ENCODE results near the gene STK35.

STK35 gene

GRCh38 chr20:2101057-2101864 lies at the start of gene STK35:
Gene STK35, plus strand, starts transcription at chr20:2101827. Its CDS starts 55 bp downstream, at chr20:2101882.
- TF ChIP-seq CTCF (conservative IDR thresholded peaks at IDR 0.05; ENCODE audit: low read depth, low read length): no peak
- peak within 1 kb of the TSS; percentile 85 for H3K4me3 ChIP-seq (ENCODE audit: low read length)
- no peak for DNase-seq (ENCODE audit: low read depth)

- no peak for TF ChIP-seq CTCF (conservative IDR thresholded peaks at IDR 0.05; ENCODE audit: low read depth, low read length)
- DNase-seq (ENCODE audit: low read depth): no peak
- H3K4me3 ChIP-seq (ENCODE audit: low read length): no peak overlapping the region
Observed at GRCh38 chr20:2051946-2052345, 49.7 kb upstream of the STK35 start.

GRCh38 chr20:2052741-2053140 lies 48.9 kb upstream of the STK35 start:
- no peak for DNase-seq (ENCODE audit: low read depth)
- H3K4me3 ChIP-seq (ENCODE audit: low read length): no peak overlapping the region
- TF ChIP-seq CTCF (conservative IDR thresholded peaks at IDR 0.05; ENCODE audit: low read depth, low read length): no peak

GRCh38 chr20:2053615-2054014 lies 48.0 kb upstream of the STK35 start:
- DNase-seq (ENCODE audit: low read depth): no peak
- TF ChIP-seq CTCF (conservative IDR thresholded peaks at IDR 0.05; ENCODE audit: low read depth, low read length): no peak
- no peak overlapping the region for H3K4me3 ChIP-seq (ENCODE audit: low read length)

GRCh38 chr20:2054911-2055310 lies 46.7 kb upstream of the STK35 start:
- H3K4me3 ChIP-seq (ENCODE audit: low read length): no peak overlapping the region
- no peak for TF ChIP-seq CTCF (conservative IDR thresholded peaks at IDR 0.05; ENCODE audit: low read depth, low read length)
- no peak for DNase-seq (ENCODE audit: low read depth)

- no peak overlapping the region for H3K4me3 ChIP-seq (ENCODE audit: low read length)
- TF ChIP-seq CTCF (conservative IDR thresholded peaks at IDR 0.05; ENCODE audit: low read depth, low read length): no peak
- DNase-seq (ENCODE audit: low read depth): peak; percentile 7
Observed at GRCh38 chr20:2059411-2059810, 42.2 kb upstream of the STK35 start.

GRCh38 chr20:2065099-2065498 lies 36.5 kb upstream of the STK35 start:
- TF ChIP-seq CTCF (conservative IDR thresholded peaks at IDR 0.05; ENCODE audit: low read depth, low read length): no peak
- no peak for DNase-seq (ENCODE audit: low read depth)
- H3K4me3 ChIP-seq (ENCODE audit: low read length): no peak overlapping the region

Measured in retinal pigment epithelial cell (primary cell).